Caco-2 (cell line): ENCODE data around the gene KLHL30. TPM values are rescaled to one million over a fixed set of nuclear protein-coding genes. Genes with fewer than 3 reads are reported as not detected.

ENCODE experiments used
- BruUV-seq: library from RNA; stranded (reverse); fragments of 400-500 nt; replicated peaks from 2 replicates; lab custom pipeline; 2021; lab: Mats Ljungman, UMichigan
- CTCF ChIA-PET: fragments of 300-600 bp; sonication (Branson Sonifier 250); formaldehyde crosslinking; loops from one replicate; lab custom pipeline; 2022; ENCODE audit warnings: antibody characterized with exemption; lab: Charles Lee
- POLR2A ChIA-PET: fragments of 300-600 bp; sonication (Branson Sonifier 250); formaldehyde crosslinking; loops from one replicate; lab custom pipeline; 2022; ENCODE audit warnings: antibody characterized with exemption; lab: Charles Lee
- DNase-seq, 2 experiments: peaks; one replicate each; pipeline versions ENCODE4 v3.0.0 to v3.0.0-alpha.2; 2020 to 2022
- H3K27me3 ChIP-seq: replicated peaks from 2 replicates; pipeline ENCODE4 v1.6.0; 2011; ENCODE audit warnings: low read length; ENCODE audit not compliant: control insufficient read depth, insufficient read depth
- H3K36me3 ChIP-seq: 2 replicates; pipeline ENCODE4 v1.5.1; 2011; ENCODE audit warnings: low read length; ENCODE audit not compliant: control insufficient read depth, insufficient read depth
- H3K4me1 ChIP-seq: fragments of 250-450 bp; sonication (Bioruptor Pico); 2 replicates; pipeline ENCODE4 v1.5.1; 2020; ENCODE audit warnings: mild to moderate bottlenecking
- H3K4me3 ChIP-seq: 2 replicates; pipeline ENCODE4 v1.5.1; 2011; ENCODE audit warnings: low read depth, mild to moderate bottlenecking, control low read depth, low read length
- H3K9me3 ChIP-seq: fragments of 250-450 bp; sonication (Bioruptor Pico); 2 replicates; pipeline ENCODE4 v1.5.1; 2020; ENCODE audit warnings: mild to moderate bottlenecking, moderate library complexity
- H3K27ac Mint-ChIP-seq: one replicate; pipeline ENCODE4 v1.8.0; 2022; ENCODE audit warnings: mixed read lengths; ENCODE audit not compliant: unreplicated experiment
- H3K27me3 Mint-ChIP-seq: one replicate; pipeline ENCODE4 v1.8.0; 2022; ENCODE audit warnings: mixed read lengths; ENCODE audit not compliant: insufficient read depth, unreplicated experiment
- H3K36me3 Mint-ChIP-seq: one replicate; pipeline ENCODE4 v1.8.0; 2022; ENCODE audit warnings: mild to moderate bottlenecking, mixed read lengths; ENCODE audit not compliant: insufficient read depth, unreplicated experiment
- H3K4me1 Mint-ChIP-seq: one replicate; pipeline ENCODE4 v1.8.0; 2022; ENCODE audit warnings: low read depth, mixed read lengths; ENCODE audit not compliant: unreplicated experiment
- H3K4me3 Mint-ChIP-seq: one replicate; pipeline ENCODE4 v1.8.0; 2022; ENCODE audit warnings: mild to moderate bottlenecking, moderate library complexity, mixed read lengths; ENCODE audit not compliant: unreplicated experiment
- H3K9me3 Mint-ChIP-seq: one replicate; pipeline ENCODE4 v1.8.0; 2022; ENCODE audit warnings: mixed read lengths; ENCODE audit not compliant: unreplicated experiment
- CTCF ChIP-seq, 2 experiments: fragments of 200-600 bp in 1 of 2; IDR thresholded peaks; 1 replicate in 1 of 2; 2 replicates in 1 of 2; pipeline versions ENCODE4 v1.5.1 to v1.8.0; 2011 to 2022; ENCODE audit warnings: antibody characterized with exemption in 1 of 2, control low read depth in 1 of 2, inconsistent platforms in 1 of 2, low read depth in 1 of 2, low read length in 1 of 2, mild to moderate bottlenecking in 1 of 2, moderate library complexity in 1 of 2; ENCODE audit not compliant: insufficient read depth in 1 of 2, severe bottlenecking in 1 of 2, unreplicated experiment in 1 of 2
- intact Hi-C: fragments of 100-400 bp; cut with micrococcal nuclease; formaldehyde crosslinking; loops from one replicate; pipeline ENCODE4 v1.10.0; 2022; ENCODE audit not compliant: unreplicated experiment
- total RNA-seq: library from RNA; stranded (reverse); gene quantifications from 2 replicates; pipeline ENCODE4 v1.2.3, GENCODE V29; 2022

KLHL30 gene
- total RNA-seq, 1 experiment from 2014 or later = 0.36 TPM

DNA sequence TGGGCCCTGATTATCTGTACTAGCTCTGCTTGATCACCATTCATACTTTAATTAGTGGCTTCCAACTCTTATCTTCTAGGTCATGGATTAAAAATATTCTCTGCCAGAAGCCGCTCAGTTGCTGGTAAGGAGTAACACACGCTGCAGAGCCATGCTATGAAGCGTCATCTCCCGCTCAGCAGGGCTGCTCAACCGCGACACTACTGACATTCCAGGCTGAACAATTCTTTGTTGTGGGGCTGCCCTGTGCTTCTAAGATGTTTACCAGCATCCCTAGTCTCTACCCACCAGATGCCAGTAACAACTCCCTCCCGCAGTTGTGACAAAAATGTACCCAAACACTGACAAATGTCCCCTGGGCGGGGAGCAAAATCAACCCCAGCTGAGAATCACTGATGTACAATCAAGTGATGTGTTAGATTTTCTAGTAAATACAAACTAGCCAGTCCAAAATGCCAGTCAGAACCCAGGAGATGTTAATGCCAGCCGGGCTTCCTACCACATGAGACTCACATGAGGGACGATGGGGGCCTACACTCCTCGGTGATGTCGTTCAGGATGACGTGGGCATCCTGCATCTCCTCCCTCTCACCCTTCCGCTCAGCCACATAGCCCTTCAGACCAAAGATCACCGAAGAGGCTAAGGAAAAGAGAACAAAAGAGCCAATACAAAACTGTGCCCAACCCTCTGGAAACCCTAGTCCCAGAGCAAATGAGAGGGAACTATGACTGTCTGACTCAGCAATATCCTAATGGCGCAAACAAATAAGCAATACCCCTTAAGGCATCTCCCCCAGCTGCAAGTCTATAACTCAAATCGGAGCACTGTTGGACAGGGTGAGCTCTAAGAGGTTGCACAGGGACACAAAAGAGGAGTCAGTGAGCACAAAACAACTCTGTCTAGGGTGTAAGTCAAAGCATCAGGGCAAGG is 49.4 kb downstream of the KLHL30 start:
- no peak for DNase-seq
- Mint-ChIP-seq H3K36me3 (peaks cover 89% of the 10 kb centered on the region), H3K27ac (no peak overlapping the region), H3K9me3 (no peaks in the 10 kb centered on the region), H3K4me3 (no peak overlapping the region), H3K4me1 (no peaks in the 10 kb centered on the region), H3K27me3 (no peaks in the 10 kb centered on the region)
- no peaks in the 10 kb centered on the region for H3K4me1 ChIP-seq
- TF ChIP-seq CTCF (IDR thresholded peaks at IDR 0.05; ENCODE audit: insufficient read depth in 1 of 2, low read depth in 1 of 2, low read length in 1 of 2, severe bottlenecking in 1 of 2, unreplicated experiment in 1 of 2) = no peak
- H3K9me3 ChIP-seq = no peaks in the 10 kb centered on the region
- H3K4me3 ChIP-seq = no peak overlapping the region
- ChIA-PET POLR2A (no interaction called here), CTCF (no interaction called here)
- no TSS peak for BruUV-seq
- intact Hi-C loops = no loop called here
- no peaks in the 10 kb centered on the region for H3K27me3 ChIP-seq
- H3K36me3 ChIP-seq = no peaks in the 10 kb centered on the region

- H3K27ac Mint-ChIP-seq = no peak overlapping the region
- H3K27me3 Mint-ChIP-seq = no peaks in the 10 kb centered on the region
- intact Hi-C loops = no loop called here
- no peaks in the 10 kb centered on the region for H3K4me1 ChIP-seq
- H3K4me1 Mint-ChIP-seq = no peaks in the 10 kb centered on the region
- ChIA-PET CTCF (no interaction called here), POLR2A (no interaction called here)
- peaks cover 68% of the 10 kb centered on the region for H3K36me3 Mint-ChIP-seq
- no peaks in the 10 kb centered on the region for H3K9me3 Mint-ChIP-seq
- no peak overlapping the region for H3K4me3 Mint-ChIP-seq
- BruUV-seq = no TSS peak
- DNase-seq = no peak
- H3K27me3 ChIP-seq = no peaks in the 10 kb centered on the region
- H3K4me3 ChIP-seq = no peak overlapping the region
- no peak for TF ChIP-seq CTCF (IDR thresholded peaks at IDR 0.05; ENCODE audit: insufficient read depth in 1 of 2, low read depth in 1 of 2, low read length in 1 of 2, severe bottlenecking in 1 of 2, unreplicated experiment in 1 of 2)
- no peaks in the 10 kb centered on the region for H3K36me3 ChIP-seq
- H3K9me3 ChIP-seq = no peaks in the 10 kb centered on the region
Observed at GRCh38 chr2:238190445-238190844, 52.0 kb downstream of the KLHL30 start.

Other genes starting within 250 kb of the KLHL30 start
- 33.9 and 38.9 TPM in 2 replicates for gene UBE2F, start 171.7 kb upstream of the KLHL30 start, total RNA-seq
- gene SCLY, start 77.7 kb upstream of the KLHL30 start, total RNA-seq = 21.2 and 21.7 TPM in 2 replicates
- gene ESPNL, start 38.3 kb upstream of the KLHL30 start, total RNA-seq = not detected in 2 replicates
- 1.4 and 1.6 TPM in 2 replicates for gene ERFE, start 20.3 kb downstream of the KLHL30 start, total RNA-seq
- 31.6 and 32.2 TPM in 2 replicates for gene ILKAP, start 65.0 kb downstream of the KLHL30 start, total RNA-seq
- gene HES6, start 101.4 kb downstream of the KLHL30 start, total RNA-seq = 21.2 and 22.1 TPM in 2 replicates
- gene PER2, start 149.9 kb downstream of the KLHL30 start, total RNA-seq = 12.2 and 12.5 TPM in 2 replicates
- gene TRAF3IP1, start 181.8 kb downstream of the KLHL30 start, total RNA-seq = 7.1 and 7.4 TPM in 2 replicates